ENCODE results near the gene JMJD1C. TPM values are rescaled to one million over a fixed set of nuclear protein-coding genes. Genes with fewer than 3 reads are reported as not detected.

JMJD1C gene
- total RNA-seq, 1 experiment from 2014 or later = 67.6 TPM

GRCh38 chr10:63458177-63458576 lies 7.6 kb downstream of the JMJD1C start:
- no peak overlapping the region for H3K4me3 Mint-ChIP-seq (ENCODE audit: low read depth, unreplicated experiment)
- no TSS peak for BruUV-seq (replicated peaks)
- DNase-seq = no peak
- no peaks in the 10 kb centered on the region for H3K9me3 Mint-ChIP-seq (ENCODE audit: low read depth, unreplicated experiment)
- CTCF ChIA-PET = interaction anchor here (0.7 to 1.5 kb wide), 2 partner anchors 13 to 215 kb away, joined by 4 read pairs; no protein-coding TSS in a partner anchor
- intact Hi-C loops (cut with micrococcal nuclease; ENCODE audit: unreplicated experiment) = no loop called here
- H3K27me3 Mint-ChIP-seq (ENCODE audit: unreplicated experiment) = no peaks in the 10 kb centered on the region
- TF ChIP-seq, protein P1, sequence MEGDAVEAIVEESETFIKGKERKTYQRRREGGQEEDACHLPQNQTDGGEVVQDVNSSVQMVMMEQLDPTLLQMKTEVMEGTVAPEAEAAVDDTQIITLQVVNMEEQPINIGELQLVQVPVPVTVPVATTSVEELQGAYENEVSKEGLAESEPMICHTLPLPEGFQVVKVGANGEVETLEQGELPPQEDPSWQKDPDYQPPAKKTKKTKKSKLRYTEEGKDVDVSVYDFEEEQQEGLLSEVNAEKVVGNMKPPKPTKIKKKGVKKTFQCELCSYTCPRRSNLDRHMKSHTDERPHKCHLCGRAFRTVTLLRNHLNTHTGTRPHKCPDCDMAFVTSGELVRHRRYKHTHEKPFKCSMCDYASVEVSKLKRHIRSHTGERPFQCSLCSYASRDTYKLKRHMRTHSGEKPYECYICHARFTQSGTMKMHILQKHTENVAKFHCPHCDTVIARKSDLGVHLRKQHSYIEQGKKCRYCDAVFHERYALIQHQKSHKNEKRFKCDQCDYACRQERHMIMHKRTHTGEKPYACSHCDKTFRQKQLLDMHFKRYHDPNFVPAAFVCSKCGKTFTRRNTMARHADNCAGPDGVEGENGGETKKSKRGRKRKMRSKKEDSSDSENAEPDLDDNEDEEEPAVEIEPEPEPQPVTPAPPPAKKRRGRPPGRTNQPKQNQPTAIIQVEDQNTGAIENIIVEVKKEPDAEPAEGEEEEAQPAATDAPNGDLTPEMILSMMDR (IDR thresholded peaks at IDR 0.05; ENCODE audit: unreplicated experiment) = no peak
- H3K27ac Mint-ChIP-seq (ENCODE audit: unreplicated experiment) = no peak overlapping the region
- H3K36me3 Mint-ChIP-seq (ENCODE audit: insufficient read depth, unreplicated experiment) = no peaks in the 10 kb centered on the region
- peaks cover 30% of the 10 kb centered on the region for H3K4me1 Mint-ChIP-seq (ENCODE audit: low read depth, unreplicated experiment)

- intact Hi-C loops (cut with micrococcal nuclease; ENCODE audit: unreplicated experiment) = no loop called here
- Mint-ChIP-seq H3K27me3 (ENCODE audit: unreplicated experiment) (no peaks in the 10 kb centered on the region), H3K9me3 (ENCODE audit: low read depth, unreplicated experiment) (no peaks in the 10 kb centered on the region), H3K4me1 (ENCODE audit: low read depth, unreplicated experiment) (peaks cover 24% of the 10 kb centered on the region), H3K4me3 (ENCODE audit: low read depth, unreplicated experiment) (no peak overlapping the region), H3K27ac (ENCODE audit: unreplicated experiment) (no peak overlapping the region), H3K36me3 (ENCODE audit: insufficient read depth, unreplicated experiment) (no peaks in the 10 kb centered on the region)
- DNase-seq = no peak
- TF ChIP-seq, protein P1 (IDR thresholded peaks at IDR 0.05; ENCODE audit: unreplicated experiment) = no peak
- CTCF ChIA-PET = interaction anchor here (1.5 kb wide), 1 partner anchor 14 kb away, joined by 4 read pairs; no protein-coding TSS in a partner anchor
- BruUV-seq (replicated peaks) = no TSS peak
Measured at GRCh38 chr10:63457594-63457993, 8.2 kb downstream of the JMJD1C start.

- DNase-seq = no peak
- TF ChIP-seq, protein P1 (IDR thresholded peaks at IDR 0.05; ENCODE audit: unreplicated experiment) = no peak
- Mint-ChIP-seq H3K27me3 (ENCODE audit: unreplicated experiment) (no peaks in the 10 kb centered on the region), H3K27ac (ENCODE audit: unreplicated experiment) (no peak overlapping the region), H3K4me1 (ENCODE audit: low read depth, unreplicated experiment) (peaks cover 17% of the 10 kb centered on the region), H3K9me3 (ENCODE audit: low read depth, unreplicated experiment) (no peaks in the 10 kb centered on the region), H3K4me3 (ENCODE audit: low read depth, unreplicated experiment) (no peak overlapping the region), H3K36me3 (ENCODE audit: insufficient read depth, unreplicated experiment) (no peaks in the 10 kb centered on the region)
- no TSS peak for BruUV-seq (replicated peaks)
- intact Hi-C loops (cut with micrococcal nuclease; ENCODE audit: unreplicated experiment) = no loop called here
- CTCF ChIA-PET = no interaction called here
Measured at GRCh38 chr10:63456437-63457210, 9.2 kb downstream of the JMJD1C start.

DNA sequence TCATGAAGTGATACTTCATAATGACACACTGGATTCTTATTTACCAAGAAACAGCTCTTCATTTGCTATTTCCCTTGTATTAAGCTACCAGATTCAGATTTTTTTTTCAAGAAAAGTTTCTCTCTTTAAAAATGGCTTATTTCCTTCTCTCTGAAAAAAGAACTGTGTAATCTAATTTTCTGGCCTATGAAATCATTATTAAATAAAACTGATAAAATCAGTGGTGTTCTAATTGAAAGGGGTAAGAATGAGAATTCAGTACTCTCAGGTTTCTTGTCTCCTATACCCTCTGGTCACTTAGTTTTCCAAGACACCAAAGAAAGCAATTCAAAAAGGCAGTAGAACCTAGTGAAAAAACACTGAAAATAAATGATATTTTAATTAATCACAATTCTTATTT lies 10.3 kb downstream of the JMJD1C start:
- H3K9me3 Mint-ChIP-seq (ENCODE audit: low read depth, unreplicated experiment) = no peaks in the 10 kb centered on the region
- H3K36me3 Mint-ChIP-seq (ENCODE audit: insufficient read depth, unreplicated experiment) = no peaks in the 10 kb centered on the region
- CTCF ChIA-PET = no interaction called here
- no peaks in the 10 kb centered on the region for H3K27me3 Mint-ChIP-seq (ENCODE audit: unreplicated experiment)
- no peak overlapping the region for H3K4me3 Mint-ChIP-seq (ENCODE audit: low read depth, unreplicated experiment)
- no TSS peak for BruUV-seq (replicated peaks)
- intact Hi-C loops (cut with micrococcal nuclease; ENCODE audit: unreplicated experiment) = no loop called here
- H3K4me1 Mint-ChIP-seq (ENCODE audit: low read depth, unreplicated experiment) = peaks cover 17% of the 10 kb centered on the region
- DNase-seq = no peak
- H3K27ac Mint-ChIP-seq (ENCODE audit: unreplicated experiment) = no peak overlapping the region
- TF ChIP-seq, protein P1 (IDR thresholded peaks at IDR 0.05; ENCODE audit: unreplicated experiment) = no peak
